HEK293 (cell line): ENCODE measurements around the gene GGA1.

Experiments used
- GLIS1 ChIP-seq: fragments of 450-650 bp; formaldehyde crosslinking; IDR thresholded peaks from 2 replicates; pipeline ENCODE4 v1.5.1; 2016; ENCODE audit warnings: missing biosample characterization, missing genetic modification characterization
- GLIS2 ChIP-seq: fragments of 450-650 bp; formaldehyde crosslinking; IDR thresholded peaks from 2 replicates; pipeline ENCODE4 v1.5.1; 2016; ENCODE audit warnings: missing biosample characterization, missing genetic modification characterization
- IKZF3 ChIP-seq: fragments of 450-650 bp; IDR thresholded peaks from 2 replicates; pipeline ENCODE4 v1.5.0; 2018; ENCODE audit warnings: missing biosample characterization, mild to moderate bottlenecking, missing genetic modification characterization, moderate library complexity
- KLF10 ChIP-seq: fragments of 450-650 bp; IDR thresholded peaks from 2 replicates; pipeline ENCODE4 v1.5.1; 2018; ENCODE audit warnings: missing biosample characterization, mild to moderate bottlenecking, missing genetic modification characterization
- OSR2 ChIP-seq: fragments of 450-650 bp; formaldehyde crosslinking; IDR thresholded peaks from 2 replicates; pipeline ENCODE4 v1.5.1; 2016; ENCODE audit warnings: missing biosample characterization, missing genetic modification characterization
- SP7 ChIP-seq: fragments of 450-650 bp; formaldehyde crosslinking; IDR thresholded peaks from 2 replicates; pipeline ENCODE4 v1.5.1; 2016; ENCODE audit warnings: missing biosample characterization, missing genetic modification characterization
- ZBTB20 ChIP-seq: fragments of 450-650 bp; formaldehyde crosslinking; IDR thresholded peaks from 2 replicates; pipeline ENCODE4 v1.5.1; 2016; ENCODE audit warnings: missing biosample characterization, missing genetic modification characterization
- ZBTB48 ChIP-seq: fragments of 450-650 bp; formaldehyde crosslinking; IDR thresholded peaks from 2 replicates; pipeline ENCODE4 v1.5.1; 2016; ENCODE audit warnings: missing biosample characterization, missing genetic modification characterization
- ZBTB8A ChIP-seq: fragments of 450-650 bp; formaldehyde crosslinking; IDR thresholded peaks from 2 replicates; pipeline ENCODE4 v1.5.1; 2016; ENCODE audit warnings: missing biosample characterization, missing genetic modification characterization
- ZEB2 ChIP-seq: fragments of 450-650 bp; formaldehyde crosslinking; IDR thresholded peaks from 2 replicates; pipeline ENCODE4 v1.5.1; 2016; ENCODE audit warnings: missing biosample characterization, missing genetic modification characterization
- ZFHX2 ChIP-seq: fragments of 450-650 bp; formaldehyde crosslinking; conservative IDR thresholded peaks from 2 replicates; pipeline ENCODE4 v1.5.1; 2016; ENCODE audit warnings: missing biosample characterization, missing genetic modification characterization
- ZFP41 ChIP-seq: fragments of 450-650 bp; formaldehyde crosslinking; IDR thresholded peaks from 2 replicates; pipeline ENCODE4 v1.5.1; 2016; ENCODE audit warnings: missing biosample characterization, missing genetic modification characterization, borderline replicate concordance
- ZFP69B ChIP-seq: fragments of 450-650 bp; formaldehyde crosslinking; IDR thresholded peaks from 2 replicates; pipeline ENCODE4 v1.5.1; 2016; ENCODE audit warnings: missing biosample characterization, missing genetic modification characterization
- ZNF140 ChIP-seq: fragments of 450-650 bp; formaldehyde crosslinking; IDR thresholded peaks from 2 replicates; pipeline ENCODE4 v1.5.1; 2016; ENCODE audit warnings: missing biosample characterization, missing genetic modification characterization
- ZNF324 ChIP-seq: fragments of 450-650 bp; formaldehyde crosslinking; IDR thresholded peaks from 2 replicates; pipeline ENCODE4 v1.5.1; 2016; ENCODE audit warnings: missing biosample characterization, missing genetic modification characterization
- ZNF341 ChIP-seq: fragments of 450-650 bp; formaldehyde crosslinking; IDR thresholded peaks from 2 replicates; pipeline ENCODE4; 2016; ENCODE audit warnings: low read depth, missing biosample characterization, missing genetic modification characterization
- ZNF394 ChIP-seq: fragments of 450-650 bp; formaldehyde crosslinking; IDR thresholded peaks from 2 replicates; pipeline ENCODE4 v1.5.1; 2016; ENCODE audit warnings: missing biosample characterization, missing genetic modification characterization, mild to moderate bottlenecking, moderate library complexity, borderline replicate concordance
- ZNF571 ChIP-seq: fragments of 450-650 bp; formaldehyde crosslinking; IDR thresholded peaks from 2 replicates; pipeline ENCODE4 v1.5.0; 2017; ENCODE audit warnings: missing biosample characterization, missing genetic modification characterization
- ZNF600 ChIP-seq: fragments of 450-650 bp; formaldehyde crosslinking; IDR thresholded peaks from 2 replicates; pipeline ENCODE4 v1.5.1; 2016; ENCODE audit warnings: missing biosample characterization, missing genetic modification characterization
- ZNF623 ChIP-seq: fragments of 450-650 bp; formaldehyde crosslinking; IDR thresholded peaks from 2 replicates; pipeline ENCODE4 v1.5.1; 2016; ENCODE audit warnings: missing biosample characterization, missing genetic modification characterization
- ZNF677 ChIP-seq: fragments of 450-650 bp; IDR thresholded peaks from 2 replicates; pipeline ENCODE4 v1.5.0; 2018; ENCODE audit warnings: missing biosample characterization, mild to moderate bottlenecking, missing genetic modification characterization, moderate library complexity
- ZNF768 ChIP-seq: fragments of 450-650 bp; formaldehyde crosslinking; IDR thresholded peaks from 2 replicates; pipeline ENCODE4 v1.5.1; 2018; ENCODE audit warnings: missing biosample characterization, mild to moderate bottlenecking, missing genetic modification characterization
- TF ChIP-seq, protein P1 (sequence below): fragments of 450-650 bp; formaldehyde crosslinking; IDR thresholded peaks from 2 replicates; pipeline ENCODE4 v1.5.1; 2016; ENCODE audit warnings: missing biosample characterization, missing genetic modification characterization, low read depth
- TF ChIP-seq, protein P2 (sequence below): fragments of 450-650 bp; formaldehyde crosslinking; IDR thresholded peaks from 2 replicates; pipeline ENCODE4 v1.5.1; 2016; ENCODE audit warnings: missing biosample characterization, missing genetic modification characterization
- TF ChIP-seq, protein P3 (sequence below): fragments of 450-650 bp; formaldehyde crosslinking; IDR thresholded peaks from 2 replicates; pipeline ENCODE4; 2016; ENCODE audit warnings: missing biosample characterization, missing genetic modification characterization
- TF ChIP-seq, protein P4 (sequence below): fragments of 450-650 bp; formaldehyde crosslinking; IDR thresholded peaks from 2 replicates; pipeline ENCODE4 v1.5.0; 2017; ENCODE audit warnings: missing biosample characterization, missing genetic modification characterization, borderline replicate concordance
- TF ChIP-seq, protein P5 (sequence below): fragments of 450-650 bp; formaldehyde crosslinking; IDR thresholded peaks from 2 replicates; pipeline ENCODE4 v1.5.1; 2016; ENCODE audit warnings: missing biosample characterization, missing genetic modification characterization

Gene GGA1

GRCh38 chr22:37633625-37634416 lies 25.2 kb downstream of the GGA1 start (continued):
- TF ChIP-seq, protein P1, sequence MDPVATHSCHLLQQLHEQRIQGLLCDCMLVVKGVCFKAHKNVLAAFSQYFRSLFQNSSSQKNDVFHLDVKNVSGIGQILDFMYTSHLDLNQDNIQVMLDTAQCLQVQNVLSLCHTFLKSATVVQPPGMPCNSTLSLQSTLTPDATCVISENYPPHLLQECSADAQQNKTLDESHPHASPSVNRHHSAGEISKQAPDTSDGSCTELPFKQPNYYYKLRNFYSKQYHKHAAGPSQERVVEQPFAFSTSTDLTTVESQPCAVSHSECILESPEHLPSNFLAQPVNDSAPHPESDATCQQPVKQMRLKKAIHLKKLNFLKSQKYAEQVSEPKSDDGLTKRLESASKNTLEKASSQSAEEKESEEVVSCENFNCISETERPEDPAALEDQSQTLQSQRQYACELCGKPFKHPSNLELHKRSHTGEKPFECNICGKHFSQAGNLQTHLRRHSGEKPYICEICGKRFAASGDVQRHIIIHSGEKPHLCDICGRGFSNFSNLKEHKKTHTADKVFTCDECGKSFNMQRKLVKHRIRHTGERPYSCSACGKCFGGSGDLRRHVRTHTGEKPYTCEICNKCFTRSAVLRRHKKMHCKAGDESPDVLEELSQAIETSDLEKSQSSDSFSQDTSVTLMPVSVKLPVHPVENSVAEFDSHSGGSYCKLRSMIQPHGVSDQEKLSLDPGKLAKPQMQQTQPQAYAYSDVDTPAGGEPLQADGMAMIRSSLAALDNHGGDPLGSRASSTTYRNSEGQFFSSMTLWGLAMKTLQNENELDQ = no peak
- TF ChIP-seq ZNF623 (tag by site-specific recombination) (peak; percentile 53), ZBTB20 (peak; percentile 73), ZNF394 (tag by site-specific recombination) (peak; percentile 71; the same call in 1 of the 2 replicates), ZNF341 (peak; percentile 60), ZNF768 (tag by site-specific recombination) (0 out of 2 replicates have a peak, but pooled peaks have one; percentile 10), ZBTB8A (peak; percentile 90), ZNF140 (tag by site-specific recombination) (no peak), SP7 (tag by site-specific recombination) (peak; percentile 48; the same call in 1 of the 2 replicates), IKZF3 (tag by site-specific recombination) (0 out of 2 replicates have a peak, but pooled peaks have one; percentile 32), ZFP41 (no peak), ZFP69B (tag by site-specific recombination) (no peak), GLIS2 (tag by site-specific recombination) (peak; percentile 94), ZNF677 (no peak), OSR2 (tag by site-specific recombination) (no peak), ZEB2 (no peak), ZNF600 (tag by site-specific recombination) (peak; percentile 75), GLIS1 (tag by site-specific recombination) (peak; percentile 97), ZFHX2 (tag by site-specific recombination) (peak; percentile 91), ZNF324 (tag by site-specific recombination) (no peak), ZNF571 (tag by site-specific recombination) (no peak), KLF10 (tag by site-specific recombination) (no peak), ZBTB48 (tag by site-specific recombination) (peak; percentile 93)
- TF ChIP-seq, protein P2, sequence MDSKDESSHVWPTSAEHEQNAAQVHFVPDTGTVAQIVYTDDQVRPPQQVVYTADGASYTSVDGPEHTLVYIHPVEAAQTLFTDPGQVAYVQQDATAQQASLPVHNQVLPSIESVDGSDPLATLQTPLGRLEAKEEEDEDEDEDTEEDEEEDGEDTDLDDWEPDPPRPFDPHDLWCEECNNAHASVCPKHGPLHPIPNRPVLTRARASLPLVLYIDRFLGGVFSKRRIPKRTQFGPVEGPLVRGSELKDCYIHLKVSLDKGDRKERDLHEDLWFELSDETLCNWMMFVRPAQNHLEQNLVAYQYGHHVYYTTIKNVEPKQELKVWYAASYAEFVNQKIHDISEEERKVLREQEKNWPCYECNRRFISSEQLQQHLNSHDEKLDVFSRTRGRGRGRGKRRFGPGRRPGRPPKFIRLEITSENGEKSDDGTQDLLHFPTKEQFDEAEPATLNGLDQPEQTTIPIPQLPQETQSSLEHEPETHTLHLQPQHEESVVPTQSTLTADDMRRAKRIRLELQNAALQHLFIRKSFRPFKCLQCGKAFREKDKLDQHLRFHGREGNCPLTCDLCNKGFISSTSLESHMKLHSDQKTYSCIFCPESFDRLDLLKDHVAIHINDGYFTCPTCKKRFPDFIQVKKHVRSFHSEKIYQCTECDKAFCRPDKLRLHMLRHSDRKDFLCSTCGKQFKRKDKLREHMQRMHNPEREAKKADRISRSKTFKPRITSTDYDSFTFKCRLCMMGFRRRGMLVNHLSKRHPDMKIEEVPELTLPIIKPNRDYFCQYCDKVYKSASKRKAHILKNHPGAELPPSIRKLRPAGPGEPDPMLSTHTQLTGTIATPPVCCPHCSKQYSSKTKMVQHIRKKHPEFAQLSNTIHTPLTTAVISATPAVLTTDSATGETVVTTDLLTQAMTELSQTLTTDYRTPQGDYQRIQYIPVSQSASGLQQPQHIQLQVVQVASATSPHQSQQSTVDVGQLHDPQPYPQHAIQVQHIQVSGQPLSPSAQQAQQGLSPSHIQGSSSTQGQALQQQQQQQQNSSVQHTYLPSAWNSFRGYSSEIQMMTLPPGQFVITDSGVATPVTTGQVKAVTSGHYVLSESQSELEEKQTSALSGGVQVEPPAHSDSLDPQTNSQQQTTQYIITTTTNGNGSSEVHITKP (tag by site-specific recombination) = peak; percentile 78
- TF ChIP-seq, protein P3, sequence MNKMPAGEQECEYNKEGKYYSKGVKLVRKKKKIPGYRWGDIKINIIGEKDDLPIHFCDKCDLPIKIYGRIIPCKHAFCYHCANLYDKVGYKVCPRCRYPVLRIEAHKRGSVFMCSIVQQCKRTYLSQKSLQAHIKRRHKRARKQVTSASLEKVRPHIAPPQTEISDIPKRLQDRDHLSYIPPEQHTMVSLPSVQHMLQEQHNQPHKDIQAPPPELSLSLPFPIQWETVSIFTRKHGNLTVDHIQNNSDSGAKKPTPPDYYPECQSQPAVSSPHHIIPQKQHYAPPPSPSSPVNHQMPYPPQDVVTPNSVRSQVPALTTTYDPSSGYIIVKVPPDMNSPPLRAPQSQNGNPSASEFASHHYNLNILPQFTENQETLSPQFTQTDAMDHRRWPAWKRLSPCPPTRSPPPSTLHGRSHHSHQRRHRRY (tag by site-specific recombination) = no peak
- TF ChIP-seq, protein P4, sequence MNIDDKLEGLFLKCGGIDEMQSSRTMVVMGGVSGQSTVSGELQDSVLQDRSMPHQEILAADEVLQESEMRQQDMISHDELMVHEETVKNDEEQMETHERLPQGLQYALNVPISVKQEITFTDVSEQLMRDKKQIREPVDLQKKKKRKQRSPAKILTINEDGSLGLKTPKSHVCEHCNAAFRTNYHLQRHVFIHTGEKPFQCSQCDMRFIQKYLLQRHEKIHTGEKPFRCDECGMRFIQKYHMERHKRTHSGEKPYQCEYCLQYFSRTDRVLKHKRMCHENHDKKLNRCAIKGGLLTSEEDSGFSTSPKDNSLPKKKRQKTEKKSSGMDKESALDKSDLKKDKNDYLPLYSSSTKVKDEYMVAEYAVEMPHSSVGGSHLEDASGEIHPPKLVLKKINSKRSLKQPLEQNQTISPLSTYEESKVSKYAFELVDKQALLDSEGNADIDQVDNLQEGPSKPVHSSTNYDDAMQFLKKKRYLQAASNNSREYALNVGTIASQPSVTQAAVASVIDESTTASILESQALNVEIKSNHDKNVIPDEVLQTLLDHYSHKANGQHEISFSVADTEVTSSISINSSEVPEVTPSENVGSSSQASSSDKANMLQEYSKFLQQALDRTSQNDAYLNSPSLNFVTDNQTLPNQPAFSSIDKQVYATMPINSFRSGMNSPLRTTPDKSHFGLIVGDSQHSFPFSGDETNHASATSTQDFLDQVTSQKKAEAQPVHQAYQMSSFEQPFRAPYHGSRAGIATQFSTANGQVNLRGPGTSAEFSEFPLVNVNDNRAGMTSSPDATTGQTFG (tag by site-specific recombination) = no peak
- TF ChIP-seq, protein P5, sequence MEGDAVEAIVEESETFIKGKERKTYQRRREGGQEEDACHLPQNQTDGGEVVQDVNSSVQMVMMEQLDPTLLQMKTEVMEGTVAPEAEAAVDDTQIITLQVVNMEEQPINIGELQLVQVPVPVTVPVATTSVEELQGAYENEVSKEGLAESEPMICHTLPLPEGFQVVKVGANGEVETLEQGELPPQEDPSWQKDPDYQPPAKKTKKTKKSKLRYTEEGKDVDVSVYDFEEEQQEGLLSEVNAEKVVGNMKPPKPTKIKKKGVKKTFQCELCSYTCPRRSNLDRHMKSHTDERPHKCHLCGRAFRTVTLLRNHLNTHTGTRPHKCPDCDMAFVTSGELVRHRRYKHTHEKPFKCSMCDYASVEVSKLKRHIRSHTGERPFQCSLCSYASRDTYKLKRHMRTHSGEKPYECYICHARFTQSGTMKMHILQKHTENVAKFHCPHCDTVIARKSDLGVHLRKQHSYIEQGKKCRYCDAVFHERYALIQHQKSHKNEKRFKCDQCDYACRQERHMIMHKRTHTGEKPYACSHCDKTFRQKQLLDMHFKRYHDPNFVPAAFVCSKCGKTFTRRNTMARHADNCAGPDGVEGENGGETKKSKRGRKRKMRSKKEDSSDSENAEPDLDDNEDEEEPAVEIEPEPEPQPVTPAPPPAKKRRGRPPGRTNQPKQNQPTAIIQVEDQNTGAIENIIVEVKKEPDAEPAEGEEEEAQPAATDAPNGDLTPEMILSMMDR (tag by site-specific recombination) = peak; percentile 61
